ENCODE measurements around the gene CNOT2.

DNA sequence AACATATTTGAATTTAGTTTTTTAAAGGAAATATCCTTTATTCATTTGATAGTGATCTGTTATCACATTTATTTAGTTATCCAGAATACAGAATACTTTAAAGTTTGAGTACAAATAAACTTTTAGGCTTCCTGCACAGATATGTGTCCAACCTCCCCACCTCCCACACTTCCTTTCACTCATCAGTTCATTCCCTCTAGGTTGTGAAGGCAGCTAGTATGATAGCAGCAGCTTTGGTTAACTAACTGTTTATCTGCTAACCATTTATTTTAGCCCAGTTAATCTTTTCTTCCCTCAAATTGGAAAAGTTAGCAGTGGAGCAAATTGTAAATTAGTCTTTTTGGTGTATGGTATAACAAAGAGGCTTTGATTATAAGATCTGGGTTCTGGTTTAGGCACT lies 35.7 kb downstream of the CNOT2 start:
- TF ChIP-seq CTCF (IDR thresholded peaks at IDR 0.05 in 4 of 5, conservative IDR thresholded peaks at IDR 0.05 in 1 of 5) (no peak), POLR2A (IDR thresholded peaks at IDR 0.05) (no peak)

All from gastrocnemius medialis (tissue), 4 donors.